ENCODE results near the gene ADGRV1.

- TF ChIP-seq, protein P1, sequence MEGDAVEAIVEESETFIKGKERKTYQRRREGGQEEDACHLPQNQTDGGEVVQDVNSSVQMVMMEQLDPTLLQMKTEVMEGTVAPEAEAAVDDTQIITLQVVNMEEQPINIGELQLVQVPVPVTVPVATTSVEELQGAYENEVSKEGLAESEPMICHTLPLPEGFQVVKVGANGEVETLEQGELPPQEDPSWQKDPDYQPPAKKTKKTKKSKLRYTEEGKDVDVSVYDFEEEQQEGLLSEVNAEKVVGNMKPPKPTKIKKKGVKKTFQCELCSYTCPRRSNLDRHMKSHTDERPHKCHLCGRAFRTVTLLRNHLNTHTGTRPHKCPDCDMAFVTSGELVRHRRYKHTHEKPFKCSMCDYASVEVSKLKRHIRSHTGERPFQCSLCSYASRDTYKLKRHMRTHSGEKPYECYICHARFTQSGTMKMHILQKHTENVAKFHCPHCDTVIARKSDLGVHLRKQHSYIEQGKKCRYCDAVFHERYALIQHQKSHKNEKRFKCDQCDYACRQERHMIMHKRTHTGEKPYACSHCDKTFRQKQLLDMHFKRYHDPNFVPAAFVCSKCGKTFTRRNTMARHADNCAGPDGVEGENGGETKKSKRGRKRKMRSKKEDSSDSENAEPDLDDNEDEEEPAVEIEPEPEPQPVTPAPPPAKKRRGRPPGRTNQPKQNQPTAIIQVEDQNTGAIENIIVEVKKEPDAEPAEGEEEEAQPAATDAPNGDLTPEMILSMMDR (conservative IDR thresholded peaks at IDR 0.05; ENCODE audit: low read length), result no peak
- no peak for TF ChIP-seq EZH2phosphoT487 (IDR thresholded peaks at IDR 0.05; ENCODE audit: borderline replicate concordance)
Measured at GRCh38 chr5:90551376-90551775, 7.2 kb upstream of the ADGRV1 start.

Data from Loucy (cell line).